Measurements from ENCODE around the gene RSPO3. TPM values are rescaled to one million over a fixed set of nuclear protein-coding genes. Genes with fewer than 3 reads are reported as not detected.

The RSPO3 gene
- total RNA-seq, 1 donor from 2014 or later, result 32.3 TPM

- Mint-ChIP-seq H3K4me3 (no peak overlapping the region), H3K27me3 (peaks cover 5% of the 10 kb centered on the region), H3K4me1 (ENCODE audit: unreplicated experiment) (peaks cover 17% of the 10 kb centered on the region), H3K36me3 (no peaks in the 10 kb centered on the region), H3K9me3 (no peaks in the 10 kb centered on the region), H3K27ac (no peak overlapping the region)
- no peak for TF ChIP-seq CTCF (conservative IDR thresholded peaks at IDR 0.05)
- DNase-seq (ENCODE audit: extremely low spot score, unreplicated experiment), result no peak
These were observed 15.7 kb downstream of the RSPO3 start for GRCh38 chr6:127134136-127134535.

- H3K36me3 Mint-ChIP-seq, result no peaks in the 10 kb centered on the region
These were observed 18.3 kb downstream of the RSPO3 start for GRCh38 chr6:127136786-127137185.

GRCh38 chr6:127146932-127147331 lies 28.5 kb downstream of the RSPO3 start:
- DNase-seq (ENCODE audit: extremely low spot score, unreplicated experiment), result no peak
- H3K9me3 Mint-ChIP-seq, result no peaks in the 10 kb centered on the region
- peaks cover 17% of the 10 kb centered on the region for H3K4me1 Mint-ChIP-seq (ENCODE audit: unreplicated experiment)
- TF ChIP-seq CTCF (conservative IDR thresholded peaks at IDR 0.05), result no peak
- no peak overlapping the region for H3K4me3 Mint-ChIP-seq
- no peaks in the 10 kb centered on the region for H3K27me3 Mint-ChIP-seq
- H3K27ac Mint-ChIP-seq, result no peak overlapping the region
- H3K36me3 Mint-ChIP-seq, result no peaks in the 10 kb centered on the region

More at GRCh38 chr6:127136786-127137185, 18.3 kb downstream of the RSPO3 start:
- H3K27me3 Mint-ChIP-seq, result no peaks in the 10 kb centered on the region
- no peak for DNase-seq (ENCODE audit: extremely low spot score, unreplicated experiment)
- no peak overlapping the region for H3K27ac Mint-ChIP-seq
- no peak for TF ChIP-seq CTCF (conservative IDR thresholded peaks at IDR 0.05)
- no peaks in the 10 kb centered on the region for H3K9me3 Mint-ChIP-seq
- H3K4me3 Mint-ChIP-seq, result no peak overlapping the region
- H3K4me1 Mint-ChIP-seq (ENCODE audit: unreplicated experiment), result peaks cover 5% of the 10 kb centered on the region

- no peak for TF ChIP-seq CTCF (conservative IDR thresholded peaks at IDR 0.05)
- Mint-ChIP-seq H3K27me3 (no peaks in the 10 kb centered on the region), H3K36me3 (no peaks in the 10 kb centered on the region), H3K9me3 (no peaks in the 10 kb centered on the region), H3K4me1 (ENCODE audit: unreplicated experiment) (peaks cover 17% of the 10 kb centered on the region), H3K27ac (no peak overlapping the region), H3K4me3 (no peak overlapping the region)
- DNase-seq (ENCODE audit: extremely low spot score, unreplicated experiment), result no peak
These were observed 29.1 kb downstream of the RSPO3 start for GRCh38 chr6:127147534-127147933.

GRCh38 chr6:127148511-127148910 lies 30.0 kb downstream of the RSPO3 start:
- Mint-ChIP-seq H3K27me3 (no peaks in the 10 kb centered on the region), H3K27ac (no peak overlapping the region), H3K4me3 (no peak overlapping the region), H3K36me3 (no peaks in the 10 kb centered on the region), H3K4me1 (ENCODE audit: unreplicated experiment) (peaks cover 17% of the 10 kb centered on the region), H3K9me3 (no peaks in the 10 kb centered on the region)
- no peak for DNase-seq (ENCODE audit: extremely low spot score, unreplicated experiment)
- TF ChIP-seq CTCF (conservative IDR thresholded peaks at IDR 0.05), result no peak

GRCh38 chr6:127154509-127154908 lies 36.0 kb downstream of the RSPO3 start:
- Mint-ChIP-seq H3K4me1 (ENCODE audit: unreplicated experiment) (no peaks in the 10 kb centered on the region), H3K36me3 (peaks cover 5% of the 10 kb centered on the region), H3K27ac (no peak overlapping the region), H3K4me3 (no peak overlapping the region), H3K27me3 (no peaks in the 10 kb centered on the region), H3K9me3 (no peaks in the 10 kb centered on the region)
- no peak for DNase-seq (ENCODE audit: extremely low spot score, unreplicated experiment)
- TF ChIP-seq CTCF (conservative IDR thresholded peaks at IDR 0.05), result no peak

Measured in type B pancreatic cell (in vitro differentiated cells).